Adipocyte (in vitro differentiated cells): Measurements from ENCODE around the gene HOXA3.

ENCODE experiments used
- DNase-seq: peaks from one replicate; pipeline ENCODE4 v3.0.0-alpha.2; 2015; ENCODE audit warnings: low read depth
- H3K27me3 ChIP-seq: replicated peaks from 2 replicates; pipeline ENCODE4 v1.7.0; 2013; ENCODE audit warnings: mild to moderate bottlenecking, low read length, moderate library complexity; ENCODE audit not compliant: control insufficient read depth, insufficient read depth
- H3K36me3 ChIP-seq: 2 replicates; pipeline ENCODE4 v1.7.0; 2013; ENCODE audit warnings: low read length, mild to moderate bottlenecking, moderate library complexity; ENCODE audit not compliant: control insufficient read depth, insufficient read depth, severe bottlenecking
- H3K4me1 ChIP-seq: 2 replicates; pipeline ENCODE4 v1.7.0; 2013; ENCODE audit warnings: mild to moderate bottlenecking, low read length, moderate library complexity; ENCODE audit not compliant: control insufficient read depth, insufficient read depth
- H3K4me3 ChIP-seq: 2 replicates; pipeline ENCODE4 v1.7.0; 2013; ENCODE audit warnings: mild to moderate bottlenecking, low read length, moderate library complexity
- H3K9ac ChIP-seq: 2 replicates; pipeline ENCODE4 v1.7.0; 2013; ENCODE audit warnings: mild to moderate bottlenecking, low read length, moderate library complexity
- H3K9me3 ChIP-seq: 2 replicates; pipeline ENCODE4 v1.7.0; 2013; ENCODE audit warnings: mild to moderate bottlenecking, low read length, moderate library complexity; ENCODE audit not compliant: control insufficient read depth

HOXA3 gene

DNA sequence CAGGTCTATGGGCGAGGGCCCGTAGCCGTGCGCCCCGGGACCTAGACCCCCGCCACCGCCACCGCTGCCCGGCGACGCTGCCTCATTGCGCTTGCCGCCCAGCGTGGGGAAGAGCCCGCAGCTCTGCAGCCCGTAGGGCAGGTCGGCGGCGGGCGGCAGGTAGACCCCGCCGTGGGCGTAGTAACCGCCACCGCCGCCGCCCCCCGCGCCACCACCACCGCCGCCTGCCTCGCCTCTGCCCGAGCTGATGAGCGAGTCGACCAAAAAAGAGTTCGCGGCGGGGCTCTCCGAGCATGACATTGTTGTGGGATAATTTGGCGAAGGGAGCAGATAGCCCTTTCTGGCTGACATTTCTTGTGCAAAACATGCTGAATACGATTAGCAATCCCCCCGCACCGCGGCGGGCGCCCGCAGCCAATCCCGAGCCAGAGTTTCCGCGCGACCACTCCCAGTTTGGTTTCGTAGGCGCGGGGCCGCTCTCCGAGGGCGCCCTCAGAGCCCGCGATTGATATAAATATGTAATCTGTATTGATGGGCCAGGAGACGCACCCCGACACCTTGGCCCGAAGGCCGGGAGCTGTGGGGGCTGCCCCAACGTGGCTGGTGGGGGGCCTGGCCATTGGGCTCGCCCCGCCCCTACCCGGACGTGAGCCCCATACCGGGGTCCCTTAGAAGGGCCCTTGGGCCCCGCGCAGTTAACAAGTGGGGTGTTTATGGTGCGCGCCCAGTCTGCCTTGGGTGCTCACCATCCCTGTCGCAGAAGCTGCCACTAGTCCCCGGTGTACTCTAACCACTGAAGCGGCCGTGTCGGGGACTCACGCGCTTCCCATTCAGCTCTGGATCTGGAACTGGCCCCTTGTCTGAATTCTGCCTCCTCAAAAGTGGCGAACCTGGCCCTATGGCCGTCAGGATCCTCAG, 21.8 kb upstream of the HOXA3 start, which contains the start of gene HOXA10:
Gene HOXA10, minus strand, starts transcription at position 365 of the 918 bp plus-strand sequence. Its CDS starts 14 bp downstream, at position 351.
- Histone ChIP-seq H3K9me3 (no peaks in the 10 kb centered on the region), H3K4me3 (peak within 1 kb of the TSS; percentile 94), H3K36me3 (no peaks in the 10 kb centered on the region), H3K27me3 (no peaks in the 10 kb centered on the region), H3K4me1 (peaks cover 50% of the 10 kb centered on the region), H3K9ac (peak within 1 kb of the TSS; percentile 93)
- no peak for DNase-seq

DNA sequence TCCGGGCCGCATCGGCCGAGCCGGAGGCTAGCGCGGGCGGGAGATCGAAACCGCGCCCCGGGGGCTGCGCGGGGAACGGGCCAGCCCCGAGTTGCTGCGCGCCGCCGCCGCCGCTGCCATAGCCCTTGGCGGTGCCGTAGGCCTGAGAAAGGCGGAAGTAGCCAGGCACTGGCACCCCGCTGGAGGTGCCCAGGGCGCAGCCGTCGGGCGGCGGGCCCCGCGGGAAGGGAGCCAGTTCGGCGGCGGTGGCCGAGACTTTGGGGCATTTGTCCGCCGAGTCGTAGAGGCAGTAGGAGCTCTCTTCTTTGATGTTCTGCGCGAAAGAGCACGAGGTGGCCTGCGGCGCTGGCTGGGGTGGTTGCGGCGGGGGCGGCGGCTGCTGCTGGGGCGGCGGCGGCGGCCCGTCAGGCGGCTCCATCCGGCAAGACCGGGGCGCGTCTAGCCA, 21.1 kb upstream of the HOXA3 start:
- Histone ChIP-seq H3K9ac (peak overlapping the region; percentile 93), H3K27me3 (no peaks in the 10 kb centered on the region), H3K4me3 (peak overlapping the region; percentile 94), H3K4me1 (peaks cover 50% of the 10 kb centered on the region), H3K9me3 (no peaks in the 10 kb centered on the region), H3K36me3 (no peaks in the 10 kb centered on the region)
- no peak for DNase-seq

DNA sequence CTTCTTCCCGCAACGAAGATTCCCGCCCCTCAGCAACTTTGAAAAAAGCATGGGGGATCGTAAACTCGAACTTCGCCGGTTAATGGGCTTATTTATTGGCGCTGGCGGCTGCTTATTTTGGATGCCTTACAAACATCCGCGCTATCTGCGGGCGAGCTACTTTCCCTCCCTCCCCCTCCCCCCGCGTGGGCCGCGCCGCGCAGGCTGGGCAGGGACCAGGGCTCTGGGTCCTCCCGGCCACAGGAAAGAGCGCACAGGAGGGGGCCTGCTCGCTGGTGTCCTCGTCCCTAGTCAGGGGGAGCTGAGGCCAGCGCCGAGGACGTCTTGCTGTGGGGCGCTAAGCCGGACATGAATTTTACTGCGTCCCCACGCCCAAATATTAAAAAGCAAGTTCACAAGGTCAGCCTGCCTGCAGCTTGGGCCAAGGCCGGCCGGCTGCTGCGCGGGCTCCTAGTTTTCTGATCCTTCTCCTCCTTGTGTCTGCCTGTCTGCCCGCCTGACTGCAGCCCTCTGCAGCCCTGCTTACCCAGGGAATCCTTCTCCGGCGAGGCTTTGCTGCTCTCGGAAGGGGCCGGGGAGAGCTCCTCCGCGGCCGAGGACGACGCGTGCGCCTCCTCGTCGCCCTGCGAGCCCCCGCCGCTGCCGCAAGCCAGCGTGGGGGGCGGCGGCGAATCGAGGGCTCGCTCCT, 20.6 kb upstream of the HOXA3 start:
- peak overlapping the region; percentile 94 for H3K4me3 ChIP-seq
- no peak for DNase-seq
- H3K27me3 ChIP-seq, result no peaks in the 10 kb centered on the region

DNA sequence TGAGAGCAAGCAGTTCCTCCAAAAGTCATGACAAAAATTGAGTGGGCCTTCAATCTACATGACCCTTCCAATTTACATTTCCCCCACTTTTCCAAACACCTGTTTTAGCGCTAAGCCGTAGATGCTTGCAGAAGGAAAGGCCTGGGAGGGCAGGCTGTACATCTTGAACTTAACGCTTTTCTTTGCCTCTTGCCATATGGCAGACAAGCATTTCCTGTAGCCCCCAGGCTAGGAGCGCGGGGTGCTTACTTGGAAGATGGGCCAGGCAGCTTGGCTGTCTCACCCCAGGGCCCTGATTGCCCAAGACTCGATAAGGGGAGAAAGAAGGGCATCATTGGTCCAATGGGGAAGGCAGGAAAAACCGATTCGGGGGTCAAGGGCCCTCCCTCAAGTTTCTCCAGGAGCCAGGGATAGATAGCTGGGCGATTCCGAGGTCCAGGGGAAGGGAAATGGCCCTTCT, 20.0 kb upstream of the HOXA3 start:
- Histone ChIP-seq H3K4me1 (peaks cover 51% of the 10 kb centered on the region), H3K27me3 (no peaks in the 10 kb centered on the region), H3K36me3 (no peaks in the 10 kb centered on the region), H3K9me3 (no peaks in the 10 kb centered on the region), H3K9ac (peak overlapping the region; percentile 93), H3K4me3 (peak overlapping the region; percentile 94)
- DNase-seq, result no peak

More for the DNA sequence above, 20.6 kb upstream of the HOXA3 start:
- no peaks in the 10 kb centered on the region for H3K9me3 ChIP-seq
- peaks cover 51% of the 10 kb centered on the region for H3K4me1 ChIP-seq
- H3K36me3 ChIP-seq, result no peaks in the 10 kb centered on the region
- H3K9ac ChIP-seq, result peak overlapping the region; percentile 93

- Histone ChIP-seq H3K4me3 (peak overlapping the region; percentile 94), H3K36me3 (no peaks in the 10 kb centered on the region), H3K27me3 (no peaks in the 10 kb centered on the region), H3K9ac (peak overlapping the region; percentile 93), H3K9me3 (no peaks in the 10 kb centered on the region), H3K4me1 (peaks cover 49% of the 10 kb centered on the region)
- no peak for DNase-seq
These were observed 19.4 kb upstream of the HOXA3 start for GRCh38 chr7:27171637-27172314.

GRCh38 chr7:27171325-27171636, 18.9 kb upstream of the HOXA3 start:
- Histone ChIP-seq H3K9ac (peak overlapping the region; percentile 93), H3K4me3 (peak overlapping the region; percentile 94), H3K4me1 (peaks cover 49% of the 10 kb centered on the region), H3K27me3 (no peaks in the 10 kb centered on the region), H3K36me3 (no peaks in the 10 kb centered on the region), H3K9me3 (no peaks in the 10 kb centered on the region)
- DNase-seq, result no peak

- H3K9me3 ChIP-seq, result no peaks in the 10 kb centered on the region
- peaks cover 49% of the 10 kb centered on the region for H3K4me1 ChIP-seq
- no peaks in the 10 kb centered on the region for H3K36me3 ChIP-seq
- peak overlapping the region; percentile 94 for H3K4me3 ChIP-seq
- no peaks in the 10 kb centered on the region for H3K27me3 ChIP-seq
- H3K9ac ChIP-seq, result peak overlapping the region; percentile 93
- no peak for DNase-seq
These were observed 18.3 kb upstream of the HOXA3 start for GRCh38 chr7:27170426-27171324.

DNA sequence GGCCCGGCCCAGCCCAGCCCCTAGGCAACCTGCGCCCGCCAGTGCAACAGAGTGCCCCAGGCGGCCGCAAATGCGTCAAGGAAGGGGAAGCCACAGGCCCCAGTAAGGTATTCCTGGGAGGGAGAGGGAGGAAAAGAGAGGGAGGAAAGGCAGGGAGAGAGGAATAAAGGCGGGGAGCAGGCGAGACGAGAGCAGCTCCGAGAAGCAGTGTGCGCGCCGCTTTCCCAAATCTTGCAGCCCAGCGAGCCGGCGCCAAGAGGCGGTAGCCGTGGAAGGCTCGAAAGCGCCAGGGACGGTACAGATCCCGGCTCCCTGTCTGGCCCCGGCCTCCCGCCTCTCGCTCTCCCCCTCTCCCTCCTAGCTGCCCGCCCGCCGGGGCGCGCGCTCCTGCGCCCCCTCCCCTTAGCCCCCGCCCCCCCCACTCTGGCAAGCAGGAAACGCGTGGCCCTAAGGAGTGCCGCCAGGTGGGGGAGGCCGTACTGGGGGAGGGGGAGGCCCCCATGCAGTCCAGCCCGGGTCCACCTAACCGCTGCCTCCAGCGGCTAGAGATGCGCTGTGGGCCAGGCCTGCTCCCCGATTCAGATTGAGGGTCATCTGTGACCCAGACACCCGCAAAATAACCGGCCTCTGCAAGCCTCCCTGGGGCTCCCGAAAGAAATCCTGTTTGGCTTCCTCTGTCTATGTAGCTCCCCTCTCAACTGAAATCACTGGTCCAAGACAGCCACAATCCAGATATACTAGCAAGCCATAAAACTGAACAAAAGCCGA, 17.5 kb upstream of the HOXA3 start:
- H3K9ac ChIP-seq, result peak overlapping the region; percentile 93
- DNase-seq, result no peak
- peaks cover 42% of the 10 kb centered on the region for H3K4me1 ChIP-seq
- H3K27me3 ChIP-seq, result no peaks in the 10 kb centered on the region
- no peaks in the 10 kb centered on the region for H3K9me3 ChIP-seq
- peak overlapping the region; percentile 94 for H3K4me3 ChIP-seq
- H3K36me3 ChIP-seq, result no peaks in the 10 kb centered on the region

DNA sequence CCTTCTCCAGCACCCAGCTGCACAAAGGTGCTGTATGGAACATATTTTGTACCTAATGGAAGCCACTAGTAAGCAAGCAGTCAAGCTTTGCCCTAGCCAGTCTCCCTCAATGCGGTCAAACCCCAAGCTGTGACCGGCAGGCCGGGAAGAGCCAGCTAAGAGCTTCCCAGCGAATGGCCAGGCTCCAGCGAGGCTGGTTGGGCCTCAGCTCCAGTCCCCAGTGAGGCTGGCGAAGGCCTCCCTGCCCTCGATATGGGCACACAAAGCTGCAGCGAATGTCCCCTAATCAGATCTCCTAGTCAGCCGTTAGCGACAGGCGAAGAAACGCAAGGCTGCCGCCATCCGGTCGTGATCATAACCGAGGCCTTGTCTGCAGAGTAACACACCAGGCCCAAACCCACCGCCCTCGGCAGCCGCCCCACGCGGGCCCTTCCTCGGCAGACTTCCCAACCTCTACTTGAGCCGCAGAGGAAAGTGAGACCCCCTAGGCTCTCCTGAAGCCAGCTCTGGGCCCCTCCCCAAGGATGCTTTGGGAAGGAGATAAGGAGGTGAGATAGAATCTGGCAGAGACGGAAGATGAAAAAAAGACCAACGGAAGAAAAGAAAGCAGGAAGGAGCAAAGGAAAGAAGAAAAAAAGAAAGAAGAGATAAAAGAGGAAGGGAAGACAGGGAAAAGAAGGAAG, 16.0 kb upstream of the HOXA3 start:
- Histone ChIP-seq H3K4me3 (peak overlapping the region; percentile 94), H3K27me3 (no peaks in the 10 kb centered on the region)
- no peak for DNase-seq

More for the DNA sequence above, 16.0 kb upstream of the HOXA3 start:
- H3K9me3 ChIP-seq, result no peaks in the 10 kb centered on the region
- H3K36me3 ChIP-seq, result no peaks in the 10 kb centered on the region
- H3K9ac ChIP-seq, result peak overlapping the region; percentile 93
- peaks cover 39% of the 10 kb centered on the region for H3K4me1 ChIP-seq
